Endothelial cell of umbilical vein (primary cell): ENCODE measurements around the gene SLC15A1.

Experiments used
- EZH2 ChIP-seq: IDR thresholded peaks from 2 replicates; pipeline ENCODE4 v1.6.1; 2012; ENCODE audit warnings: borderline replicate concordance, low read depth, mild to moderate bottlenecking, moderate library complexity, low read length, inconsistent platforms; ENCODE audit not compliant: severe bottlenecking
- FOS ChIP-seq: IDR thresholded peaks from 2 replicates; pipeline ENCODE4 v1.6.1; 2011; ENCODE audit warnings: mild to moderate bottlenecking, low read length, moderate library complexity, borderline replicate concordance; ENCODE audit not compliant: insufficient read depth
- GATA2 ChIP-seq: IDR thresholded peaks from 2 replicates; pipeline ENCODE4 v1.7.0; 2011; ENCODE audit warnings: low read depth, mild to moderate bottlenecking, moderate library complexity, mixed read lengths, low read length; ENCODE audit not compliant: insufficient read length, insufficient read depth
- MAX ChIP-seq: IDR thresholded peaks from 2 replicates; pipeline ENCODE4 v1.6.1; 2011; ENCODE audit not compliant: insufficient read depth, insufficient read length
- MYC ChIP-seq: IDR thresholded peaks from one replicate; pipeline ENCODE4 v1.6.1; 2011; ENCODE audit warnings: mild to moderate bottlenecking, low read depth, low read length
- POLR2A ChIP-seq: IDR thresholded peaks from 2 replicates; pipeline ENCODE4 v1.6.1; 2012; ENCODE audit warnings: low read depth, mild to moderate bottlenecking, control low read depth, low read length
- POLR2AphosphoS5 ChIP-seq: IDR thresholded peaks from 2 replicates; pipeline ENCODE4 v1.6.1; 2012; ENCODE audit warnings: low read depth, mild to moderate bottlenecking, control low read depth, low read length, moderate library complexity; ENCODE audit not compliant: insufficient read depth
- TF ChIP-seq, protein P1 (sequence below), 2 donors: IDR thresholded peaks; 1 replicate in 1 of 2; 2 replicates in 1 of 2; pipeline ENCODE4 v1.5.1; 2011; ENCODE audit warnings: low read length in 2 of 2, mild to moderate bottlenecking in 2 of 2, moderate library complexity in 2 of 2, control low read depth in 1 of 2, inconsistent platforms in 1 of 2, low read depth in 1 of 2; ENCODE audit not compliant: insufficient read depth in 1 of 2; ENCODE audit errors: extremely low read depth in 1 of 2

DNA sequence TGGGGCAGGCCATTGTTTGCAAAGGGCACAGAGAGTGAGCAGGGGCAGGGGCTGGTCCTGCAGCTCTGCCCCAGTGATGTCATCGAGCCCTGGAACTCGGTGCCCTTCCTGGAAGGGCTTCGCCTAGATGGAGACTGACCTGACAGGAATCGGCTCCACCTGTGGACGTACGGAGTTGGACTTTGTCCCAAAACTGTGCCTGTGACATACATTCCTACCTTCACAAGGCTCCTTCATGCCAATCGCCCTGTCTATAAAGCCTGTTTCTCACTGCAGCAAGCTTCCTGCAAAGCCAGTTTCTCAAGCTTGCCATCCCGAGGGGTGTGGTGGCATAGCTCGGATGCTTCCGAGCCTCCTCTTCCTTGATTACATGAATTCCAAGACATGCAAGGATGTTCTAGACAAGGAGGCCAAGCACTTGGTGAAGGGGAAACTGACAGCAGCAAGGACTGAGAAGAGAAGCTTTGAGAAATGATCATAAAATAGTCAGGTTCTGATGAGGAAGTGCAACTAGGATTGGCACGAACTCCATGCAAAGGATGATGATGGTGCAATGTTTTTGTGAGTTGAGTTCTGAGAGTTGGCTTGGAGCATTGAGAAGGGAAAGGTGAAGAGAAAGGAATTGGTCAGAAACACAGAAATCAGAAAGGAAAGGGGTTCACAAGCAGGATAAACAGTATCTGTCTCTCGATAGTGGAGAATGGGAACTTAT lies 101.9 kb downstream of the SLC15A1 start:
- no peak for TF ChIP-seq MYC
- TF ChIP-seq, protein P1, sequence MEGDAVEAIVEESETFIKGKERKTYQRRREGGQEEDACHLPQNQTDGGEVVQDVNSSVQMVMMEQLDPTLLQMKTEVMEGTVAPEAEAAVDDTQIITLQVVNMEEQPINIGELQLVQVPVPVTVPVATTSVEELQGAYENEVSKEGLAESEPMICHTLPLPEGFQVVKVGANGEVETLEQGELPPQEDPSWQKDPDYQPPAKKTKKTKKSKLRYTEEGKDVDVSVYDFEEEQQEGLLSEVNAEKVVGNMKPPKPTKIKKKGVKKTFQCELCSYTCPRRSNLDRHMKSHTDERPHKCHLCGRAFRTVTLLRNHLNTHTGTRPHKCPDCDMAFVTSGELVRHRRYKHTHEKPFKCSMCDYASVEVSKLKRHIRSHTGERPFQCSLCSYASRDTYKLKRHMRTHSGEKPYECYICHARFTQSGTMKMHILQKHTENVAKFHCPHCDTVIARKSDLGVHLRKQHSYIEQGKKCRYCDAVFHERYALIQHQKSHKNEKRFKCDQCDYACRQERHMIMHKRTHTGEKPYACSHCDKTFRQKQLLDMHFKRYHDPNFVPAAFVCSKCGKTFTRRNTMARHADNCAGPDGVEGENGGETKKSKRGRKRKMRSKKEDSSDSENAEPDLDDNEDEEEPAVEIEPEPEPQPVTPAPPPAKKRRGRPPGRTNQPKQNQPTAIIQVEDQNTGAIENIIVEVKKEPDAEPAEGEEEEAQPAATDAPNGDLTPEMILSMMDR (IDR thresholded peaks at IDR 0.05; ENCODE audit: extremely low read depth in 1 of 2, insufficient read depth in 1 of 2, low read depth in 1 of 2, low read length in 2 of 2): no peak
- TF ChIP-seq POLR2A: no peak
- TF ChIP-seq POLR2AphosphoS5: no peak
- TF ChIP-seq EZH2: no peak
- TF ChIP-seq FOS: no peak
- TF ChIP-seq GATA2: no peak
- no peak for TF ChIP-seq MAX
